ENCODE results near the gene KCNIP4. TPM values are rescaled to one million over a fixed set of nuclear protein-coding genes. Genes with fewer than 3 reads are reported as not detected.

The KCNIP4 gene
- total and polyA plus RNA-seq, 2 experiments from 2014 or later = 0.69 to 1.00 TPM

GRCh38 chr4:21090094-21090666, 858.4 kb downstream of the KCNIP4 start:
- no peaks in the 10 kb centered on the region for H3K4me1 ChIP-seq (ENCODE audit: insufficient read depth)
- no peak overlapping the region for H3K4me2 ChIP-seq
- no peak overlapping the region for H2AFZ ChIP-seq
- no peaks in the 10 kb centered on the region for H3K79me2 ChIP-seq
- H3K27ac ChIP-seq = no peak overlapping the region
- no peaks in the 10 kb centered on the region for H3K27me3 ChIP-seq
- TF ChIP-seq EZH2phosphoT487 (IDR thresholded peaks at IDR 0.05; ENCODE audit: low read depth, severe bottlenecking, unreplicated experiment) (no peak), EZH2 (IDR thresholded peaks at IDR 0.05; ENCODE audit: borderline replicate concordance) (no peak), CTCF (IDR thresholded peaks at IDR 0.05; ENCODE audit: poor library complexity) (no peak)
- H4K20me1 ChIP-seq (ENCODE audit: insufficient read depth, poor library complexity, severe bottlenecking) = no peaks in the 10 kb centered on the region
- H3K4me3 ChIP-seq = no peak overlapping the region
- WGBS (ENCODE audit: low lambda C conversion rate, missing lambda C conversion rate) = 87% methylated on average over 4 of the region's 4 CpGs
- DNase-seq (ENCODE audit: low spot score) = no peak
- H3K36me3 ChIP-seq (replicated peaks; ENCODE audit: insufficient read depth, low read depth) = no peaks in the 10 kb centered on the region
- no peaks in the 10 kb centered on the region for H3K9me2 ChIP-seq (replicated peaks; ENCODE audit: insufficient read depth)
- no peaks in the 10 kb centered on the region for H3K9me3 ChIP-seq (ENCODE audit: low read depth)

- TF ChIP-seq EZH2 (IDR thresholded peaks at IDR 0.05; ENCODE audit: borderline replicate concordance) = no peak
- TF ChIP-seq CTCF (IDR thresholded peaks at IDR 0.05; ENCODE audit: poor library complexity) = no peak
- TF ChIP-seq EZH2phosphoT487 (IDR thresholded peaks at IDR 0.05; ENCODE audit: low read depth, severe bottlenecking, unreplicated experiment) = no peak
- no peak overlapping the region for H2AFZ ChIP-seq
These were observed 865.2 kb downstream of the KCNIP4 start for GRCh38 chr4:21083413-21083812.

GRCh38 chr4:21077967-21078366, 870.6 kb downstream of the KCNIP4 start:
- no peak for DNase-seq (ENCODE audit: low spot score)
- Histone ChIP-seq H4K20me1 (ENCODE audit: insufficient read depth, poor library complexity, severe bottlenecking) (no peaks in the 10 kb centered on the region), H3K79me2 (no peaks in the 10 kb centered on the region), H3K36me3 (replicated peaks; ENCODE audit: insufficient read depth, low read depth) (no peaks in the 10 kb centered on the region), H3K9me3 (ENCODE audit: low read depth) (no peaks in the 10 kb centered on the region), H2AFZ (no peak overlapping the region), H3K9me2 (replicated peaks; ENCODE audit: insufficient read depth) (no peaks in the 10 kb centered on the region), H3K27ac (no peak overlapping the region), H3K27me3 (no peaks in the 10 kb centered on the region), H3K4me3 (no peak overlapping the region), H3K4me1 (ENCODE audit: insufficient read depth) (no peaks in the 10 kb centered on the region), H3K4me2 (no peak overlapping the region)
- TF ChIP-seq EZH2phosphoT487 (IDR thresholded peaks at IDR 0.05; ENCODE audit: low read depth, severe bottlenecking, unreplicated experiment) = no peak
- no peak for TF ChIP-seq EZH2 (IDR thresholded peaks at IDR 0.05; ENCODE audit: borderline replicate concordance)
- TF ChIP-seq CTCF (IDR thresholded peaks at IDR 0.05; ENCODE audit: poor library complexity) = no peak
- 84% methylated on average over 2 of the region's 2 CpGs for WGBS (ENCODE audit: low lambda C conversion rate, missing lambda C conversion rate)

More at GRCh38 chr4:21083413-21083812, 865.2 kb downstream of the KCNIP4 start:
- H3K27me3 ChIP-seq = no peaks in the 10 kb centered on the region
- H4K20me1 ChIP-seq (ENCODE audit: insufficient read depth, poor library complexity, severe bottlenecking) = no peaks in the 10 kb centered on the region
- H3K79me2 ChIP-seq = no peaks in the 10 kb centered on the region
- H3K4me3 ChIP-seq = no peak overlapping the region
- no peak for DNase-seq (ENCODE audit: low spot score)
- H3K4me2 ChIP-seq = no peak overlapping the region
- H3K27ac ChIP-seq = no peak overlapping the region
- H3K9me3 ChIP-seq (ENCODE audit: low read depth) = no peaks in the 10 kb centered on the region
- no peaks in the 10 kb centered on the region for H3K9me2 ChIP-seq (replicated peaks; ENCODE audit: insufficient read depth)
- no peaks in the 10 kb centered on the region for H3K36me3 ChIP-seq (replicated peaks; ENCODE audit: insufficient read depth, low read depth)
- no peaks in the 10 kb centered on the region for H3K4me1 ChIP-seq (ENCODE audit: insufficient read depth)

Measured in hepatocyte (in vitro differentiated cells).